Activated T-helper 1 cell treated with anti-CD3 and anti-CD28 coated beads, Interleukin-12 subunit alpha, Interleukin-12 subunit beta, Interleukin-2, Interleukin-4 antibody, amounts not matched to agents 30 ng/mL and 10 ng/mL and 1 ng/mL, durations not matched to agents 14 hours and 24 hours and 36 hours (primary cell): ENCODE measurements around the gene NPHS1. TPM values are rescaled to one million over a fixed set of nuclear protein-coding genes. Genes with fewer than 3 reads are reported as not detected.

Experiments
- DNase-seq: peaks from one replicate; pipeline ENCODE4 v3.0.0; 2021; ENCODE audit warnings: low spot score
- H3K27ac Mint-ChIP-seq: one replicate; pipeline ENCODE4 v1.8.0; 2021; ENCODE audit warnings: mild to moderate bottlenecking, mixed read lengths
- H3K27me3 Mint-ChIP-seq: one replicate; pipeline ENCODE4 v1.8.0; 2022; ENCODE audit warnings: mild to moderate bottlenecking, moderate library complexity, mixed read lengths; ENCODE audit not compliant: insufficient read depth
- H3K36me3 Mint-ChIP-seq: one replicate; pipeline ENCODE4 v1.8.0; 2021; ENCODE audit warnings: low read depth, mixed read lengths
- H3K4me1 Mint-ChIP-seq: one replicate; pipeline ENCODE4 v1.8.0; 2021; ENCODE audit warnings: low read depth, mixed read lengths
- H3K4me3 Mint-ChIP-seq: one replicate; pipeline ENCODE4 v1.8.0; 2021; ENCODE audit warnings: mild to moderate bottlenecking, moderate library complexity, mixed read lengths
- H3K9me3 Mint-ChIP-seq: one replicate; pipeline ENCODE4 v1.8.0; 2021; ENCODE audit warnings: mixed read lengths
- intact Hi-C: fragments of 100-400 bp; cut with micrococcal nuclease; formaldehyde crosslinking; loops from one replicate; pipeline ENCODE4 v1.15.1; 2024
- total RNA-seq: library from RNA; stranded (reverse); gene quantifications from 2 replicates; pipeline ENCODE4 v1.2.3, GENCODE V29; 2022

Gene NPHS1
- total RNA-seq, 1 donor from 2014 or later, result 0.05 TPM

DNA sequence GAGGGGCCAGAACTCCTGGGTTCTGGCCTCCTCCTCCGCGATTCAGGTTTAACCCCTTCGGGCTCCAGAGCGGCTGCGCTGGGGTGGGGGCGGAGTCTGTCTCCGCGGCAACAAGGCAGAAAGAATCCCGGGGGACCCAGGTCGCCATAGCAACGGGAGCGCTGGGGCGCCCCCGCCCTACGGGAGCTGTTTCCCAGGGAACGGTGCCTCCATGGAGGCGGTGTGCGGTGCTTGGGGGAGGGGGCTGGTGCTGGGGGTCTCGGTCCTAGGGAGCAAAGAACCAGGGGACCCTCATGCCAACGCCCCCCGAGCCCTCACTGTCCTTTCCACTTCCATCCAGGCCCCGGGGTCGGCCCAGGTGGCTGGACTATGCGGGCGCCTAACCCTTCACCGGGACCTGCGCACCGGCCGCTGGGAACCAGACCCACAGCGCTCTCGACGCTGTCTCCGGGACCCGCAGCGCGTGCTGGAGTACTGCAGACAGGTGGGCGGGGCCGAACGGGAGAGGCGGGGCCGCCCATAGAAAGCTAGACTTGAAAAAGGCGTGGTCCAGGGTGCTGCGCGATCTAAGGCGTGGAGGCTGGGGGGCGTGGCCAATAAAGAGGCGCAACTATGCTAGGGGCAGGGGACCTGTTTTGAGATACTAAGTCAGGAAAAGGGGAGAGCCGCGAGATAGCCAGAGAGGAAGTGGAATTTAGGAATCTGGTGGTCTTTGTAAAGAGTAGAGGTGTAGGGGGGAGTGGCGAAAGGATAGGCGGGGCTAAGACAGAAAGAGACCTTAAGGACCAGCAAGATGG is 17.2 kb upstream of the NPHS1 start:
- Mint-ChIP-seq H3K9me3 (no peaks in the 10 kb centered on the region), H3K27ac (peak overlapping the region; percentile 42), H3K4me3 (peak overlapping the region; percentile 81), H3K27me3 (peaks cover 26% of the 10 kb centered on the region), H3K4me1 (peaks cover 23% of the 10 kb centered on the region), H3K36me3 (peaks cover 2% of the 10 kb centered on the region)
- intact Hi-C loops, result loop anchor here (1.0 to 2.0 kb wide), 5 partner anchors 10 to 129 kb away; partner anchors contain the start of gene ARHGAP33
- DNase-seq, result peak; percentile 85

DNA sequence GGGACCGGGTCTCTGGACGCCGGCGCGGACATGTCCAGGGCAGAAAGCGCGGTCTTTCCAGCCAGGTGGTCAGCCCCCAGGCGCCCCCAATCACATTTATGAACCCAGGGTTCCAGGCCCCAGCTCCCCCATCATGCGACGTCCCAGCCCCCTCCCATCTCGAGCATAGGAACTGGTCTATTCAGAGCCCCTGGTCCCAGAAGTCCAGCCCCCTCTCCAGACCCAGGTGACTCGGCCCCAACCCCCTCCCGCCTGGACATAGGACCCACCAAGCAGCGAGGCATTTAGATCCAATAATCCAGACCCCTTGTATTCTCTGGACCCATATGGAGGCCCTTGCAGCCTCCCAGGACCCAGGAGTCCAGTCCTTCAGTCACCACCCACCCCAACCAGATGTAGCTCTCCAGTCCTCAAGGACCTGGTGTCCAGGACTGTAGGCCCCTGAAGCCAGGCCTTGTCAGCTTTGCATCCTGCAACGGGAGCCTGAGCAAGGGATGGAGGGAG is 16.6 kb upstream of the NPHS1 start:
- H3K27ac Mint-ChIP-seq, result no peak overlapping the region
- peaks cover 2% of the 10 kb centered on the region for H3K36me3 Mint-ChIP-seq
- peaks cover 29% of the 10 kb centered on the region for H3K27me3 Mint-ChIP-seq
- peak overlapping the region; percentile 62 for H3K4me3 Mint-ChIP-seq
- intact Hi-C loops, result loop anchor here (1.0 to 2.0 kb wide), 5 partner anchors 10 to 128 kb away; partner anchors contain the start of genes ARHGAP33 and KIRREL2
- DNase-seq, result no peak
- H3K9me3 Mint-ChIP-seq, result no peaks in the 10 kb centered on the region
- H3K4me1 Mint-ChIP-seq, result peaks cover 23% of the 10 kb centered on the region

DNA sequence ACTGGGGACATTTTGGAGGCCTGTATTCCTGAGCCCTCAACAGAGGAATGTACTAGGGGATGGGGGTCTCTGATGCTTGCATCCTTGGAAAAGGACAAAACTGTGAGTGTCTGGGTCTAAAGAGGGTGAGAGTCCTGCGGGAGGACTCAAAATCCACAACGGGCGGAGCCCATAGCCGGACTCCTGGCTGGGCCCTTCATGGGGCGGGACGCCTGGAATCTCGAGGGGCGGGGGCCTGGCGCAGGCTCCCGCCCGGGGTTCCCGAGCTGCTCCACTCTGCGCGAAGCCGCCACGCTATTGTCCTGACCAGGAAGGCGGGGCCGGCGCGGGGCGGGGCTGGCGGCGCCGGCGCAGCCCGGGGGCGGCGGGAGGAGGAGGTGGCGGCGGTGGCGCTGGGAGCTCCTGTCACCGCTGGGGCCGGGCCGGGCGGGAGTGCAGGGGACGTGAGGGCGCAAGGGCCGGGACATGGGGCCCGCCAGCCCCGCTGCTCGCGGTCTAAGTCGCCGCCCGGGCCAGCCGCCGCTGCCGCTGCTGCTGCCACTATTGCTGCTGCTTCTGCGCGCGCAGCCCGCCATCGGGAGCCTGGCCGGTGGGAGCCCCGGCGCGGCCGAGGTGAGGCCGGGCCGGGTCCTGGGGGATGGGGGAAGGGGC is 16.0 kb upstream of the NPHS1 start, which contains the start of gene APLP1:
TSS of gene APLP1 (plus strand) at position 403 of the 651 bp plus-strand sequence. CDS start at position 466, 63 bp downstream.
- peaks cover 23% of the 10 kb centered on the region for H3K4me1 Mint-ChIP-seq
- peak; percentile 73 for DNase-seq
- no peaks in the 10 kb centered on the region for H3K9me3 Mint-ChIP-seq
- H3K27ac Mint-ChIP-seq, result no peak within 1 kb of the TSS
- H3K36me3 Mint-ChIP-seq, result peaks cover 2% of the 10 kb centered on the region
- intact Hi-C loops, result loop anchor here (1.0 to 2.0 kb wide), 2 partner anchors 12 to 127 kb away; partner anchors contain the start of gene KIRREL2
- H3K4me3 Mint-ChIP-seq, result peak within 1 kb of the TSS; percentile 62
- H3K27me3 Mint-ChIP-seq, result peaks cover 29% of the 10 kb centered on the region

DNA sequence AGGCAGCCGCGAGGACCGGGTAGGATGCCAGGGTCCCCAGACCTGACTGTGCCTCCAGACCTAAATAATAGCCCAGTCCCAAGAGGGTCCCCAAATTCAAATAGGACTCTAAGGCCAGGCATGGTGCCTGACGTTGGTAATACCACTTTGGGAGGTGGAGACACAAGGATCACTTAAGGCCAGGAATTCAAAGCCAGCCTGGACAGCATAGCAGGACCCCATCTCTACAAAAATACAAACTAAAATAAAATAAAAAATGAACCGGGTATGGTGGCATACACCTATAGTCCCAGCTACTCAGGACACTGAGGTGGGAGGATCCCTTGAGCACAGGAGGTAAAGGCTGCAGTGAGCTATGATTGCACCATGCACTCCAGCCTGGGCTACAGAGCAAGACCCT is 10.7 kb upstream of the NPHS1 start:
- no peaks in the 10 kb centered on the region for H3K9me3 Mint-ChIP-seq
- intact Hi-C loops, result no loop called here

DNA sequence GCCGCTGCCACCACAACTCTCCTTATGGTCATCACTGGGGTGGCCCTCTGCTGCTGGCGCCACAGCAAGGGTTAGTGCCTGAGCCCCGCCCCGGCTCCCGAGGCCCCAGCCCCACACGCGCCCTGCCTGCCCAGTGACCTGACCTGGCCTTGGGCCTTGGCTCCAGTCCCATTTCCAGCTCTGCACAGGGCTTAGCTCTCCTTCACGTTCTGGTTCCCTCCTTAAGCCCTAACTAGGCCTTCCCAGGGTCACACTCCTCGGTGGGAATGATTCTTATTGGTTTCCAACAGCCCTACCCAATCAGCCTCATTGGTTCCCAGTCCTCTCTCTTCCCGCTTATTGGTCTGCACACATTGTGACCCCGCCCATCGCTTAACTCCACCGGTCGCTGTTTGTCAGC is 10.2 kb upstream of the NPHS1 start:
- Mint-ChIP-seq H3K27ac (no peak overlapping the region), H3K4me1 (peaks cover 3% of the 10 kb centered on the region), H3K27me3 (peaks cover 47% of the 10 kb centered on the region), H3K4me3 (no peak overlapping the region), H3K9me3 (no peaks in the 10 kb centered on the region), H3K36me3 (peaks cover 4% of the 10 kb centered on the region)
- intact Hi-C loops, result no loop called here
- no peak for DNase-seq

More for the DNA sequence above, 10.7 kb upstream of the NPHS1 start:
- Mint-ChIP-seq H3K4me3 (no peak overlapping the region), H3K36me3 (peaks cover 6% of the 10 kb centered on the region), H3K27ac (no peak overlapping the region), H3K4me1 (peaks cover 7% of the 10 kb centered on the region), H3K27me3 (peaks cover 52% of the 10 kb centered on the region)
- no peak for DNase-seq

DNA sequence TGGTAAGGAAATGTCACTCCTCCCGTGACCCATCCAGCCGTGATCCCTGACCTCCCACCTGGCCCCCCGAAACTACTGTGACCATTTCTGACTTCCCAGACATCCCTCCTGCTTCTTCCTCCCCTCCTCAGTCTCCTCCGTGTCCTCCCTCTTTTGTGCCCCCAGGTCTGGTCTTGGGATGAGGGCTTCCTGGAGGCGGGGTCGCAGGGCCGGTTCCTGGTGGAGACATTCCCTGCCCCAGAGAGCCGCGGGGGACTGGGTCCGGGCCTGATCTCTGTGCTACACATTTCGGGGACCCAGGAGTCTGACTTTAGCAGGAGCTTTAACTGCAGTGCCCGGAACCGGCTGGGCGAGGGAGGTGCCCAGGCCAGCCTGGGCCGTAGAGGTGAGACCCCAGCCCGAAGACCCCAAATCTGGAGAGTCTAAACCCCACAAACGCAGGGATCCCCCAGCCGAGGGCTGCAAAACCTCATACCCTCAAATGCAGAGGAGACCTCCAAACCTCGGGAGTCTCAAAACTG is 9.4 kb upstream of the NPHS1 start:
- intact Hi-C loops, result no loop called here

DNA sequence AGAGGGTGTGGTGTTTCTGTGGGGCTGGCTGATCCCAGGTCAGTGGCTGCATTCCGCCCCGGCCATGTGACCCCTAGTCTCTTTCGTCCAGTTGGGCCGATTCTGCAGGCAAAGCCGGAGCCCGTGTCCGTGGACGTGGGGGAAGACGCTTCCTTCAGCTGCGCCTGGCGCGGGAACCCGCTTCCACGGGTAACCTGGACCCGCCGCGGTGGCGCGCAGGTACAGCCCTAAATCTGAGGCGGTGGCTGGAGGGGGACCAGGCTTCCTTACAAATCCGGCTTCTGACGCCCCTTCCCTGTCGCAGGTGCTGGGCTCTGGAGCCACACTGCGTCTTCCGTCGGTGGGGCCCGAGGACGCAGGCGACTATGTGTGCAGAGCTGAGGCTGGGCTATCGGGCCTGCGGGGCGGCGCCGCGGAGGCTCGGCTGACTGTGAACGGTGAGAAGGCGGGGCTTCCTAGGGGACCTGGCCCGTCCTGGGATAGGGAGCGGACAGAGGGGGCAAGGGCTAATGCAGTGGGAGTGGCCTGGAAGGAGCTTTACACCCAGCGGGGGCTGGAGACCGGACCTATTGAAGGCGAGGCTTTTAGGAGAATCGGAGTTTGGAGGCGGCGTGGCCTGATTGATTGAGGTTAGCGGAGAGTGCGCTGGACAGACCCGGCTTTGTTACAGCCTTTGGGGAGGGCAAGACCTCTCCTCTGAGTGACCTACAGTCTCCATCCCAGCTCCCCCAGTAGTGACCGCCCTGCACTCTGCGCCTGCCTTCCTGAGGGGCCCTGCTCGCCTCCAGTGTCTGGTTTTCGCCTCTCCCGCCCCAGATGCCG is 8.7 kb upstream of the NPHS1 start:
- Mint-ChIP-seq H3K9me3 (no peaks in the 10 kb centered on the region), H3K4me1 (peaks cover 9% of the 10 kb centered on the region), H3K27me3 (peaks cover 44% of the 10 kb centered on the region), H3K4me3 (no peak overlapping the region), H3K27ac (no peak overlapping the region), H3K36me3 (peaks cover 4% of the 10 kb centered on the region)
- DNase-seq, result no peak
- intact Hi-C loops, result no loop called here

More for the DNA sequence above, 9.4 kb upstream of the NPHS1 start:
- H3K27me3 Mint-ChIP-seq, result peaks cover 43% of the 10 kb centered on the region
- H3K27ac Mint-ChIP-seq, result no peak overlapping the region
- peaks cover 4% of the 10 kb centered on the region for H3K36me3 Mint-ChIP-seq
- H3K9me3 Mint-ChIP-seq, result no peaks in the 10 kb centered on the region
- no peak for DNase-seq
- H3K4me3 Mint-ChIP-seq, result no peak overlapping the region
- H3K4me1 Mint-ChIP-seq, result peaks cover 9% of the 10 kb centered on the region

DNA sequence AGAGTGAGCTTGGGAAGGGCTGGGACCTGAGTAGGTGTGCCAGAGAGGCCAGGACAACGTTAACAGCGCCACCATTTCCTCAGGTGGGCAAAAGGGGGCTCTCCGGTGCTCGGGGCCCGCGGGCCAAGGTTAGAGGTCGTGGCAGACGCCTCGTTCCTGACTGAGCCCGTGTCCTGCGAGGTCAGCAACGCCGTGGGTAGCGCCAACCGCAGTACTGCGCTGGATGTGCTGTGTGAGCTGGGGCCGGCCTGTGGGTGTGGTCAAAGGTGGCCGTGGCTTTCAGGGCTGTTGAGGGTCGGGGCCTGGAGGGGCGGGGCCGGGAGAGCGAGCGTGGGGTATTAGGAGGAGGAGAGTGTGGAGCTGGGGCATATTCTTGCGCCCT is 8.1 kb upstream of the NPHS1 start:
- Mint-ChIP-seq H3K9me3 (no peaks in the 10 kb centered on the region), H3K4me1 (peaks cover 9% of the 10 kb centered on the region), H3K27me3 (peaks cover 47% of the 10 kb centered on the region), H3K4me3 (no peak overlapping the region), H3K36me3 (peaks cover 4% of the 10 kb centered on the region), H3K27ac (no peak overlapping the region)
- intact Hi-C loops, result no loop called here
- no peak for DNase-seq

DNA sequence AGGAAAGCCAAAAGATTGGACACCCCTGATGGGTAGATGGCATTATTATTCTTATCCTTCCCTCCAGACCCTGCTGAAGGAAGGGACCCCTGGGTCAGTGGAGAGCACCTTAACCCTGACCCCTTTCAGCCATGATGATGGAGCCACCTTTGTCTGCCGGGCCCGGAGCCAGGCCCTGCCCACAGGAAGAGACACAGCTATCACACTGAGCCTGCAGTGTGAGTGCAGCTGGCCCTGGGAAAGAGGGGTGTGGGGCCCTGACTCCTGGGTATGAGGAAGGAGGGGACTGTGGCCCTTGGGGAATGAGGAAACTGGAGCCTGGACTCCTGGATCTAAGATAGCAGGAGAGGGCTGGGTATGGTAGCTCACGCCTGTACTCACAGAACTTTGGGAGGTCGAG is 7.1 kb upstream of the NPHS1 start:
- H3K27me3 Mint-ChIP-seq, result peaks cover 46% of the 10 kb centered on the region
- no peak overlapping the region for H3K27ac Mint-ChIP-seq
- H3K4me3 Mint-ChIP-seq, result no peak overlapping the region
- intact Hi-C loops, result no loop called here
- no peak for DNase-seq
- H3K9me3 Mint-ChIP-seq, result no peaks in the 10 kb centered on the region
- peaks cover 4% of the 10 kb centered on the region for H3K36me3 Mint-ChIP-seq
- H3K4me1 Mint-ChIP-seq, result peaks cover 9% of the 10 kb centered on the region

DNA sequence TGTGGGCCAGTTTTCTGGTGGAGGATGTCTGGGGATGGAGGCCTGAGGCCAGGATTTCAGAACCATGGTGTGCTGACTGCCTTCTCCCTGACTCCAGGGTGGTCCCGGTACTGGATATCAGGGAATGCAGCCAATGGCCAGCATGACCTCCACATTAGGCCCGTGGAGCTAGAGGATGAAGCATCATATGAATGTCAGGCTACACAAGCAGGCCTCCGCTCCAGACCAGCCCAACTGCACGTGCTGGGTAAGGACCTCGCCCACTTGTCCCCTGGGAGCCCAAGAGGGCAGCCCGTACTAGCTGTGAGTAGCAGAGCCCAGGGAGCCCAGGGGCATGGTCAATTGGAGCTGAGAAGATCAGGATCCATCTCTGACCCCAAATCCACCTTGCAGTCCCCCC is 6.0 kb upstream of the NPHS1 start:
- Mint-ChIP-seq H3K27me3 (peaks cover 43% of the 10 kb centered on the region), H3K4me1 (peaks cover 11% of the 10 kb centered on the region), H3K9me3 (no peaks in the 10 kb centered on the region), H3K4me3 (peak overlapping the region; percentile 23), H3K36me3 (peaks cover 4% of the 10 kb centered on the region), H3K27ac (no peak overlapping the region)
- intact Hi-C loops, result no loop called here
- DNase-seq, result no peak

DNA sequence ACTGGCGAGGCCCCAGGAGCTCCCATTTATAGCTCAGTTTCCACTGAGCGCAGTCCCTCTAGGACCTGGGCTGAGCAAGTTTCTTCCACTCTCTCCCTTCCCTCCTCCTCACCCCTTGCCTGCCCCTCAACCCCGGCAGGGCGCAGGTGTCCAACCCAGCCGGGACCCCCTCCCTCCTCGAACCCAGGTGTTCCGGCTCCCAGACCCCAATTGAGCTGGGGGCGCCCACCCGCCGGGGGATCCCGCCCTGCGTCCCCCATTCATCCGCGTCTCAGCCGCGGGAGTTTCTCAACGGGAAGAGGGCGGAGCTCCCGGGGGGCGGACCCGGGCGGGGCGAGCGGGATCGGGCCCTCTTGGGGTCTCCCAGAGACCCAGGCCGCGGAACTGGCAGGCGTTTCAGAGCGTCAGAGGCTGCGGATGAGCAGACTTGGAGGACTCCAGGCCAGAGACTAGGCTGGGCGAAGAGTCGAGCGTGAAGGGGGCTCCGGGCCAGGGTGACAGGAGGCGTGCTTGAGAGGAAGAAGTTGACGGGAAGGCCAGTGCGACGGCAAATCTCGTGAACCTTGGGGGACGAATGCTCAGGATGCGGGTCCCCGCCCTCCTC is 4.3 kb upstream of the NPHS1 start, which contains the start of gene KIRREL2:
TSS of gene KIRREL2 (plus strand) at position 366 of the 604 bp plus-strand sequence. CDS start at position 575, 209 bp downstream.
- intact Hi-C loops, result loop anchor here (1.0 kb wide), 1 partner anchor 12 kb away; the partner anchor contains the start of gene APLP1
- peak; percentile 45 for DNase-seq
- no peaks in the 10 kb centered on the region for H3K9me3 Mint-ChIP-seq
- H3K4me3 Mint-ChIP-seq, result peak within 1 kb of the TSS; percentile 83
- peaks cover 17% of the 10 kb centered on the region for H3K4me1 Mint-ChIP-seq
- H3K27me3 Mint-ChIP-seq, result peaks cover 41% of the 10 kb centered on the region
- H3K27ac Mint-ChIP-seq, result no peak within 1 kb of the TSS
- no peaks in the 10 kb centered on the region for H3K36me3 Mint-ChIP-seq
